Skeletal muscle cell (primary cell): Measurements from ENCODE around the gene SFXN1.
"Not testable (repeated sequence)": the region's sequence is repeated elsewhere in the genome, so short reads cannot be mapped to it uniquely, and the experiment has no call there.

Experiments used
- DNase-seq: peaks from one replicate; pipeline ENCODE4 v3.0.0-alpha.2; 2010; ENCODE audit warnings: low read depth
- H3K4me3 ChIP-seq: 2 replicates; pipeline ENCODE4 v1.5.1; 2011; ENCODE audit warnings: low read depth, mild to moderate bottlenecking, control low read depth, low read length, moderate library complexity

Gene SFXN1

DNA sequence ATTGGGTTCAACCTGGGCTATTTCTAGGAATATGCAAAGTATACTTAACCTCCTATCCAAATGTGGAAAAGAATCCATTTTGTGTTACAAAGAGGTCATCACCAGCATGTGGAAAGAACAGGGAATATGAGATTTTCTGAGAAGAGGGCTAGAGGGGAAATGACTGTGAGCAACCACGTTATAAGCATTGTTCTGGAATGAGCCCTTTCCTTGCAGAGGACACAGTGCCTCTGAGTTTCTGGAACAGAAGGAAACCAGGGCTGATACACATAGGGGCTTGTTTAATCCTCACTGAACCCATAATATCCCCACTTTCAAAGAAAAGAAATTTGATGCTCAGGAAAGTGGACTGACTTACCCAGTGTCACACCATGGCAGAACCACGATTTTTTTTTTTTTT, 53.0 kb downstream of the SFXN1 start:
- DNase-seq: no peak
- H3K4me3 ChIP-seq: no peak overlapping the region

DNA sequence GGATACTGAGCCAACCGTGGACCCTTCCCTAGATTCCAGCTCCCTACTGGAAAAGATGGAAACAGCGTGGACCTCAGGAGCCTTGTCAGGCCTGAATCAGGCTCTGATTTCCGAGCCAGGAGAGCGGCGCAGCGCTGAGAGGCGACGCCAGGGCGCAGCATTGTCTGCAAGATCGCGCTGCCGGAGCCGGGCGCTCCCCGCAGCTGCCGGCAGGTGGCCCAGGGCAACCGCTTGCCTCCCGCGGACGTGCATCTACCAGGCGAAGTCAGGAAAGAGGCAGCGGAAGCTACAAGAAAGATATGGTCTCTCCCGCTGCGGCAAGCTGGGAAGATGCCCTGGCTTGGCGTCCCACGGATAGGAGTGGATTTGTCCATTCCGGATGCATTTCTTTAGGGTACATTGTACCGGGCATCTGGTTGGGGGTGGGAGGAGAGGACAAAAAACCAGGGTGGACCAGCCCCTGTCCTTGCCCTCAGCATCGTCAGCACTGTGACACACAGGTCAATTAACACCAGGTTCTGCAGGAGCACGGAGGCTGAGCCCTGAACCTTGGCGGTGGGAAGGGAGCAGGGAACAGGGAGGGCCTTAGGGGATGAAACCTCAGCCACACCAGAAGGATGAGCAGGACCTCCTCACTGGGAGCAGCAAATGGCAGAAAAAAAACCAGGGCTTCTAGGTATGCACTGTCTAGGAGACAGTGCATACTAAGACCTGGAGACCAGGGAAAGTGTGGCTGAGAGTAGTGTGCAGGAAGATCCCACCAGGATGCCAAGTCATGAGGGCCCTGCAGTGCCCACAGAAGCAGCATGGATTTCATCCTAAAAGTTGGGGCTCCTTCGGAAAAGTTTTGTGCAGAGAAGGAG, 55.9 kb downstream of the SFXN1 start:
- H3K4me3 ChIP-seq: no peak overlapping the region
- DNase-seq: peak; percentile 36

DNA sequence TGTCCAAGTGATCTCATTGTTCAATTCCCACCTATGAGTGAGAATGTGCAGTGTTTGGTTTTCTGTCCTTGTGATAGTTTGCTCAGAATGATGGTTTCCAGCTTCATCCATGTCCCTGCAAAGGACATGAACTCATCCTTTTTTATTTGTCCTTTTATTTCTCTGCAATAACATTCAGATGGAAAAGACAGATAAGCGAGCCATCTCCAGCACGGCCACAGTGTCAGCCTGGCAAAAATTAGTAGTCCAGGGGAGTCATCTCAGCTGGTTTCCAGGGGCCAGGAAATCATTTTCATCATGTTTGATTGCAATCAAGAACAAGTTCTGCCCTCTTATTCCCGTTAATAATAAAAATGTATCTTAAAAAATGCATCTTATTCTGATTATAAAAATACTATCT, 57.0 kb downstream of the SFXN1 start:
- H3K4me3 ChIP-seq: not testable (repeated sequence)

DNA sequence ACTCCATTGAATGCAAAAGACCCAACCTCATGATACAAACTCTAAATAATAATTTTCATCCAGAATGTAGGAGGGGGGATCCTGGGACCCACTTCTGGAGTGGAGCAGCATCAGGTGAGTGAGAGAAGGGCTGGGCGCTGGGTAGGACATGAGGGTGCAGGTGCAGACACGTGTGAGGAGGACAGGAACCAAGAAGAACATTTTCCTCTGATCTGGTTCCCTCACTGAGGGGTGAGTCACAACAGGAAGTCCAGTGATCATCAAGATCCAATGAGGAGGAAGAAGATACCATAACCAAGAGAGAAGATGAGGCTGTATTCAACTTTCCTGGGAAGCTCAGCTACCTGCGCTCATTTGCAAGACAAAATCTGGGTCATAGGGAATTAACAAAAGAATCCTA, 57.4 kb downstream of the SFXN1 start:
- no peak overlapping the region for H3K4me3 ChIP-seq
- DNase-seq: no peak

More for the DNA sequence above, 57.0 kb downstream of the SFXN1 start:
- DNase-seq: not testable (repeated sequence)

DNA sequence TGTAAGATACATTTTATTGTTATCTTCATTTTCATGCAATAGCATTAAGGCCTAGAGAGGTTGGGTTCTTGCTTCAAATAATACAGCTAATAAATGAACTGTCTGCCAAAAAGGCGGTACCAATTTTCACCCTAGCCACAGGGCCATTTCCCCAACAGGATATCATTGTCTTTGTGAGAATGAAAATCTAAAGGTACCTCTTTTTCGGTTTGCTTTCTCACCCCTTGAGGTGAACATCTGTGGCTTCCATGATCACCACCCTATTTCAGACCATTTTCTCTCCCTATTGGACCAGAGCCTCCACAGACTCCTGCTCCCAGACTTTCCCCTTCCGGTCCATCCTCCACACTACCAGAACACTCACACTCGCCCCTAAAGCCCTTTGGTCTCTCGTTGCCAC, 60.2 kb downstream of the SFXN1 start:
- no peak overlapping the region for H3K4me3 ChIP-seq
- no peak for DNase-seq

DNA sequence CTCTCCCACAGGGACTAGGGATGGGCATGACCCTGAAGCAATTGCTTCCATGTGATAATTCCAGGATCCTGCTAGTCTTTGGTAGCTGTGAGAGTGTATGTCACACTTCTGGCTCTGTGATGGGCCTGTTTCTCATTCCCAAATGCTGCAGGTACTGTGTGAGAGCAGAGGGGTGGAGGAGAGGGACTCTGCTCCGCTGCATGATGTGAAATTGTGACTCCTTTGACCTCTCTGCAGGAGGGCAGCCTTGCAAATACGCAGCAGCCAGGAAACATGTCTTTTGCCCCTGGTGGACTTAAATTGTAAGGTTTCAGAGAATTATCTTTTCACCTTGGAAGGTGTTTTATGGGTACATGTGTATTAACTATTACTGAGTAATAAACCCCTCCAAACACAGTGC, 61.6 kb downstream of the SFXN1 start:
- no peak for DNase-seq
- H3K4me3 ChIP-seq: no peak overlapping the region

DNA sequence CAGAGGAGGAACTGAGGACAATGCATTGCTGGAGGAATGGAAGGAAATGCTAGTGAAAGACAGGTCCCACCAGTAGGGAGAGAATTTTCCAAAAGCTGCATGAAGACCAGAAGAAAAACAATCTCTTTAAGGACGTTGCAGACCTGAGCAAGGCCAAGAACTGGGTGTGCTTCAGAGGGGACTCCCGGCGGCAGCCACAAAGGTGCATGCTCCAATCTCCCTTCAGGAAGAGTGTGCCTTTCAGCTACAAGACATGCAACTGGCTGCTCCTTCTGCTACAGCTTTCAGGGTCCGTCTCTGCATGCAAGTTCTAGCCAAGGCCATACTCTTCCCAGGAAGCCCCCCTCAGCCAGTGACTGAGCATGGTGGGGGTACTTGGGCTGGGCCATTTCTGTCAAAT, 62.9 kb downstream of the SFXN1 start:
- DNase-seq: no peak
- H3K4me3 ChIP-seq: no peak overlapping the region

DNA sequence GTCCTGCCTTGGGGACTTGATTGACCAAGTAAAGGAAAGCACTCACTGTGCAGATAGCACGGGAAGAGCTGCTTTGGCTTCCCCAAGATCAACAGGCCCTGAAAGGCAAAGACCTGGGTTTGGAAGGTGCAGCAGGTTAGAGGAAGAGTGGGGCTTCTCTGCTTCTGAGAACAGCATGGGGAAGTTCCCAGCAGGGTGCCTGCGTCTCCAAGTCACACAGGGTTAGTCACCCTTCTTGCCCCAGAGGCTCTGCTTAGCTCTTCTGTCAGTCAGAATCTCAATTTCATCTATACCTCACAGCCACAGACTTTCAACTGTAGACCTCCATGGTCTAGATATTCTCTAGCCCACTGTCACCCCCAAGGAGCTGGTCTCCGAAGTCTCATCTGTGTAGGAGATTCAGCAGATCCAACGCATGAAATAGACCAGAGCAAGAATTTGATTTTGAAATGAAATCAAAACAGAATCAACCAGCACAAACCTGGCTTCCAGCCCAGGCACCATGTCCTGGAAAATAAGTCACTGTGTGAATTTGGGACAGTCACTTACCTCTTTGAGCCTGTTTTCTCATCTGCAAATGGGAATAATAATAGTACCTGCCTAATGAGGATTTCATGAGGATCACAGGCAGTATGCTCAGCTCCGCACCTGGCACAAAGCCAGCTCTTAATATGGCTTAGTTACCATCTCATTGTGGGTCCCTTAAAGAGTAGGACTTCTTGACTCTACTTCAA, 64.0 kb downstream of the SFXN1 start:
- no peak for DNase-seq
- no peak overlapping the region for H3K4me3 ChIP-seq

DNA sequence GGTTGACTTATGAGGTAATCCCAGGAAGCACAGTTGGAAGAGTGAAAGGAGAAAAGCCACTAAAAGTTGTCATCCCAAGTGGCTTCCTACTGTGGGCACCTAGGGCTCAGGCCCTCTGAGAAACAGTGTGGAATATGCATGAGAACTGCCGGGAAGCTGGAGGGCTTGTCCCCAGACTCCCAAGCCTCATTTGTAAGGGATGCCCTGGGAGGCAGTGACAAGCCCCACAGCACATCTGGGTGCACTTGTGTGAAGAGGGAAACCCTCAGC, 64.5 kb downstream of the SFXN1 start:
- no peak for DNase-seq
- H3K4me3 ChIP-seq: no peak overlapping the region

DNA sequence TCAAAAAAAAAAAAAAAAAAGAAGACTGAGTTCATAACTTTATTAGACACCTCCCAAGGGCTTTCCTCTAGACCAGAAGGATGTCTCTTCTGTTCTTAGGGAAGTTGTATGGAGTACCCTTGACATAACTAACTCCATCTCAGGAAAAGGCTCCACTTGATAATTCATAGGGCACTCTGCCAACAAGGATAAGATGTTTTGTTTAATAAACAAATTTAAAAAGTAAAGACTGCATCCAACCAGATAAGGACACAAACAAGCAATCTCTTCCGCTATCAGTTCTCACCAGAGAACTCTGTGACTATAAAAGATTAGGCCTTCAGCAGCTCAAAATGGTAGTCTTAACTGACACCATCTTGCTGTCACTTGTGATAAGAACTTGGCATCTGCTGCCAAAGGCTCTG, 65.8 kb downstream of the SFXN1 start:
- no peak for DNase-seq
- H3K4me3 ChIP-seq: no peak overlapping the region

DNA sequence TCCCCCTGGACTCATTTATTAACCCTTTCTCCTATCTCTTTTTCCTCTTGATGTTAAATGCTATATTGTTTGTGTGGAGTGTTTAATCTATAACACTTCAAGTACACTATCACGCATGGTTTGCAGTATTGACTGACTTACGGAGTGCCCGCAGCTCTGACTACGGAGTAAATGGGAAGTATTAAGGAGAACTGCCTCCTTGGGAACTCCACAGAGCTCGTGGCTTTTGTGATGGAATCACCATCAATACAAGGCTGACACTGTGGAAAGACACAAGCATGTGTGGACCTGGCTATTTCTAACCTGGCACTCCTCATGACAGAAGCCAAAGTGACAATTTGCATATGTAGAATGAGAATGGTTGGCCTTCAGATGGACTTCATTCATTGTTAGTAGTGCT, 66.2 kb downstream of the SFXN1 start:
- no peak overlapping the region for H3K4me3 ChIP-seq
- no peak for DNase-seq

DNA sequence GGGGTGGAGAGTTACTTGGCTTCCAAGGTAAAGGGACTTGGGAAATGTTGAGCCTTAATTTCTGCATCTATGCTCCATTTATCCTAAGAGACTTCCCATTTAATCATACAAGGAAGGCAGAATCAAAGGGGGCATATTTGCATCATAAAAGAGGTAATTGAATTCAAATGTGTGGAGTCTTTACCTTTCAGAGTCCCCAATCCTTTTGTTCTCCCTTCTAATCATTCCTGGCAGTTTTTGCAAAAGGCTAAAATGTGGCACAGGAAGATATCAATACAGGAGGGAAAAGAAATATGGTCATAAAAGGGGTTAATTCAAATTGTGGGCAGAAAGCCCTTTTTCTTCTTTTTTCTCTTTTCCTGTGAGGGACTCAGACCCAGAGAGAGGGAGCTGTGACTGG, 69.5 kb downstream of the SFXN1 start:
- no peak overlapping the region for H3K4me3 ChIP-seq
- DNase-seq: no peak

DNA sequence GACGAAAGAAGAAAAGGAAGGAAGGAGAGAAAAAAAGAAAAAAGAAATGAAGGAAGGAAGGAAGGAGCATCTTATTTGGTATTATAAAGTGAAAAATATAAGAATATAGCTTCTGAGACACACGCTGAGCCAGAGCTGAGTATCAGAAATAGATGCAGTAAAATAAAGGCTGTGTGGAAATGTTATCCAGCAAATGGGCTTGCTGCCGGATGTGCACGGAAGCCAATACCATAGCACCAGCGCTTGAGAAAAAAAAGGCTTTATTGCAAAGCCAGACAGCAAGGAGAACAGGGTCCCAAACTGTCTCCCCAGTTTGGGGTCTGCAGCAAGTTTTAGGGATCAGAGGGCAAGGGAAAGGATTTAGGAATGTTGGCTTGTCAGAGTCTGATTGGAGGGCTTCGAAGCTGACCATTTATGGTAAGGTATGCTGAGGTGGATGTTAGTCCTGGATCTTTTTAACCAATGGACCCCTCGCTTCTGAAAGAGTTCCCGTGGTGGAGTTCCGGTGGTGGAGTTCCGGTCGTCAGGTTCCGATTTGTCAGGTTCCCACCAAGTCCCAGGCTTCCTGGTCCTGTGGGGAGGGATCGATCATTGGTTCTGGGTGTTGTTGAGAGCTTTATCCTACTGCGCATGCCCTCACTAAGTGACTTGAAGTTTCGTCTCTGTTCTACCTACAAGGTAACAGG, 70.4 kb downstream of the SFXN1 start:
- H3K4me3 ChIP-seq: no peak overlapping the region
- DNase-seq: no peak

DNA sequence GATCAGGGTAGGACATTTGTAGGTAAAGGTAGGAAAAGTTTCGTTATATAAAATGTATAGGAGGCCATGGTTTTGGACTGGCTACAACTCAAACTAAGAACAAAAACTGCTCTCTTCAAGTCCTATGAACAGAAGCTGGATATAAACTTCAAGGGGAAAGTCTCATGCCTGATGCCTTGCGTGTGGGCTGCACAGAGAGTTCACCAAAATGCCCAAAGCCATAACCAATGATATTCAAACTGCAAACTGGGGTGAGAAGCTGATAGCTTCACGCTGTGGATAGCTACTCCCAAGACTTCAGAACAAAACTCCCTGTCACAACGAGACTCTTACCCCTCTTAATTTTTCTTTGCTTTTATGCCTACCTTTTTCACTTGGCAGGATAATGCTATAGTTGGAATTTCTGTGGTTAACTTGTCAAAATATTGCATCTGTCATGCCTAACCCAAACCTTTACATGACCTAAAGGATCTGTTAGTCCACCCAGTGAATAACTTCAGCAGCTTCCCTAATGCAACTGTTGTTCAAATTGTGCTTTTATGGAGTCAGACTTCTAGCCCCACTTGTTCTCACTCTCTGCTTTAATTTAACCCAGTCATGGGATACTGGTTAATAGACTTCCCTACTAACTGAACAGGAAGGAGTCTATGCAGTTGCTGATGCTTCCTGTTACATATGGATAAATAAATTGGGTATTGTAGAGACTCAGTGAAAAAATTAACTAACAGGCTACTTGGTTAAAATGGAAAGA, 71.9 kb downstream of the SFXN1 start:
- no peak for DNase-seq

DNA sequence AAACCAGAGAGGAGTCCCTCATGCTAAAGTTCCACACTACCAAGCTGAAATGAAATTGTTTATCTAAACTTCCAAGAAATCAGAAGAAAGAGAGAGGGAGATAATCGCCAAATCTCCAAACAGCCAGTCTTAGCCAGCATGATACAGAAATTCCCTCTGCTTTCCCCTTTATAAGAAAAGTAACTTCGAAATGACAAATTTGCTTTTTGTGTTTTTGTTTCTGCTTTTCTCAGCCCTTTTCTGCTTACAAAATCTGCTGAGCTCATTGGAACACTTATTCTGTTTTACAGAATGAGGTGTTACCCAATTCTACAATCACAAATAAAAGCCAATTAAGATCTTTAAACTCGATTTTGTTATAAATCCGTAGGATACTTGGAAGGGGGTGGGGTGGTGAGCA, 72.9 kb downstream of the SFXN1 start:
- H3K4me3 ChIP-seq: no peak overlapping the region
- DNase-seq: no peak

More for the DNA sequence above, 71.9 kb downstream of the SFXN1 start:
- no peak overlapping the region for H3K4me3 ChIP-seq

DNA sequence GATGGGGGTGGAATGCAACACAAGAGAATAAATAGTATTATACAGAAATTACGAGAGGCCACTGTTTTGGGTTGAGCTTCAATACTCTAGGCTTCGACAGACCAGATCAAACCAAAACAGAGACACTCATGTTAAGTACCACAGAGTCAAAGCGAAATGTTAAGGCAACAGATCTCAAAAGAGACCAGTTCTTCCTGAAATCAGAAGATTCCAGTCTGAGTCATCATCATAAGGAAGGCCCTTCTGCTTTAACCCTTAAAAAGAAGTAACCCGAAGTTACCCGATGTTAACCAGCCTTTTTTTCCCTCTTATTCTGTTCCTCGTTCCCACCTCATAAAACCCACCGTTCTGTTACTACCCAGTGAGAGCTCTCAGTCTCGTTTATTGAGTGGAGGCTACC, 75.9 kb downstream of the SFXN1 start:
- no peak for DNase-seq
- no peak overlapping the region for H3K4me3 ChIP-seq

DNA sequence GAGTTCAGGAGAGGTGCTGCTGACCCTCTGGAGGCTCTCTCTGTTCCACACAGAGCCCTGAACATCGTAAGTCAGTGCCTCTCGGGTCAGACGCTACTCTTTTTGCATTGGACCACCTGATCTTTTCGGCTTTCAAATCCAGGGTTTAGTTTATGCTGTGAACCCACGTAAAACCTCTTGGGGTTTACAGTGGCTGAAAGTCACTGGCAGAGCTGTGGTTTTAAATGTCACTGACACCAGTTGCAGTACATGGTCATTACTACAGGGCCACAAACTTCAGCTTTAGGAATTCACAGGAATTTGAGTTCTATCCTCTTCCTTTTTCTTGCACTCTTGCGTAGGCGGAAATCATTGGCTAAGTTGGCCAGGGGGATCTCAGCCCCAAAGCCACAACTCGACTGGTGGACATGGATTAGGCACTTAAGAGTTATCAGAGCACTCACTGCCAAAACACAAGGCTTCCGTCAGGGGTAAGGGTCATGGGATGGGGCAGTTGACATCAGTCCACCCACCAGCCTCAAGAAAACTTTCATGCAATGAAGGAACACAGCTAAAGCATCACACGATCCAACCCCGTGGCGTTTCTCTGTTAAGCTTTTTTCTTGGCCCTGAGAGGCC, 76.9 kb downstream of the SFXN1 start:
- DNase-seq: no peak
- no peak overlapping the region for H3K4me3 ChIP-seq

DNA sequence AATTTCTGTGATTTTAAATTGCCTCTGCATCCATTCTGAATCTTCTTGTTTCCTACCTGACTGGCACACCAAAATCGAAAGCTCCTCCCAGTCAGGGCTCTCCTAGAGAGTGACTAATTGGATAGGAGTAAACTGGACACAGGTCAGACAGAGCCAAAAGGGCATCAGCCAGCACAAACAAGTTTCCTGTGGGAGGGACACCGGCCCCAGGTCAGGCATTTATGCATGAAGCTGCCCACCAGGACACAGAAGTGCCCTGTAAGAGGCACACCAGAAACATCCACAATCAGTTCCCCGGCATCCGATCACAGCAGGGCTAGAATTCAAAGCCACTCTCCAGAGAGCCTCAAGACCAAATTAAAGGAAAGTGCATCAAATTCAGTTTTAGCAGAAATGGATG, 78.4 kb downstream of the SFXN1 start:
- H3K4me3 ChIP-seq: no peak overlapping the region
- no peak for DNase-seq

DNA sequence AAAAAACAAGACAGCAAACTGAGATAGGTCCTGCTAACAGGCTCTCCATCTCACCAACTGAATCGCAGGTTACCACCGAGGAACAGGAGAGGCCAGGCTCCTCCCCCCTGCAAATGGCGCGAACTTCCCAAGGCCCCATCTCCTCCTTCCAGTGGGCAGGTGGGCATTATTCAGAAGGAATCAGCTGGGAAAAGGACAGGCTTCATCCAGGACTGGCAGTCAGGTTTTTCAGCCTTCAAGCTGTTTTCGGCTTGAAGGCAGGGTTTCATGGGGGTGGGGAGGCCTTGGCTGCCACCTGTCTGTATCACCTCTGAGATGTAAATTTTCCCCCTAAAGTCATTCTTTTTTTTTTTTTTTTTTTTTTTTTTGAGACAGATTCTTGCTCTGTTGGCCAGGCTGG, 79.4 kb downstream of the SFXN1 start:
- no peak overlapping the region for H3K4me3 ChIP-seq
- no peak for DNase-seq
